SK-N-SH (cell line): ENCODE results near the gene BABAM2. TPM values are rescaled to one million over a fixed set of nuclear protein-coding genes. Genes with fewer than 3 reads are reported as not detected.

ENCODE experiments used
- CTCF ChIA-PET: fragments of 300-600, 350-600 bp; formaldehyde crosslinking; extraction: SDS; loops from one replicate; lab custom pipeline; 2021; lab: Yijun Ruan, JAX
- POLR2A ChIA-PET: fragments of 350-600 bp; sonication (Branson Sonifier 250); formaldehyde crosslinking; extraction: SDS; loops from one replicate; lab custom pipeline; 2020; ENCODE audit warnings: antibody characterized with exemption, inconsistent platforms; lab: Yijun Ruan, JAX
- DNase-seq: peaks from one replicate; pipeline ENCODE4 v3.0.0; 2012
- H2AFZ ChIP-seq: fragments of 200-600 bp; sonication (generic); 2 replicates; pipeline ENCODE4 v1.8.1; 2016; ENCODE audit warnings: antibody characterized with exemption, mild to moderate bottlenecking, low read depth
- H3F3A ChIP-seq: fragments of 200-600 bp; sonication (generic); replicated peaks from 2 replicates; pipeline ENCODE3; 2016; ENCODE audit warnings: antibody characterized with exemption, mild to moderate bottlenecking; ENCODE audit not compliant: insufficient read depth
- H3K27ac ChIP-seq, 2 experiments: fragments of 200-500 bp in 1 of 2; fragments of 200-600 bp in 1 of 2; sonication (Bioruptor generic) in 1 of 2; sonication (generic), shearing (Covaris generic) in 1 of 2; 2 replicates each; pipeline versions ENCODE4 v1.5.1 to v1.6.1; 2014 to 2016; ENCODE audit warnings: low read depth in 2 of 2, inconsistent platforms in 1 of 2, low read length in 1 of 2, mild to moderate bottlenecking in 1 of 2, mixed read lengths in 1 of 2
- H3K27me3 ChIP-seq: fragments of 200-600 bp; sonication (generic), shearing (Covaris generic); 2 replicates; pipeline ENCODE4 v1.6.1; 2016; ENCODE audit warnings: mixed run types; ENCODE audit not compliant: insufficient read depth
- H3K36me3 ChIP-seq, 2 experiments: fragments of 200-500 bp in 1 of 2; fragments of 200-600 bp in 1 of 2; sonication (Bioruptor generic) in 1 of 2; sonication (generic) in 1 of 2; replicated peaks in 1 of 2; 2 replicates each; pipeline versions ENCODE3 to v1.5.1; 2014 to 2016; ENCODE audit warnings: low read length in 1 of 2, mild to moderate bottlenecking in 1 of 2; ENCODE audit not compliant: insufficient read depth in 2 of 2, control insufficient read depth in 1 of 2
- H3K4me1 ChIP-seq, 2 experiments: fragments of 200-500 bp in 1 of 2; fragments of 200-600 bp in 1 of 2; sonication (Bioruptor generic) in 1 of 2; sonication (generic), shearing (Covaris generic) in 1 of 2; 2 replicates each; pipeline versions ENCODE4 v1.5.1 to v1.6.1; 2014 to 2016; ENCODE audit warnings: low read depth in 1 of 2, low read length in 1 of 2, mixed run types in 1 of 2; ENCODE audit not compliant: insufficient read depth in 2 of 2, control insufficient read depth in 1 of 2
- H3K4me2 ChIP-seq: fragments of 200-600 bp; sonication (generic), shearing (Covaris generic); 2 replicates; pipeline ENCODE4 v1.6.1; 2017; ENCODE audit warnings: mixed run types
- H3K4me3 ChIP-seq, 2 experiments: fragments of 200-500 bp in 1 of 2; fragments of 200-600 bp in 1 of 2; sonication (Bioruptor generic) in 1 of 2; sonication (generic), shearing (Covaris generic) in 1 of 2; 2 replicates each; pipeline versions ENCODE4 v1.5.1 to v1.8.1; 2014 to 2016; ENCODE audit warnings: low read depth in 2 of 2, inconsistent platforms in 1 of 2, low read length in 1 of 2, mild to moderate bottlenecking in 1 of 2, mixed read lengths in 1 of 2, moderate library complexity in 1 of 2
- H3K79me2 ChIP-seq: fragments of 200-600 bp; sonication (generic); 2 replicates; pipeline ENCODE4 v1.8.1; 2017; ENCODE audit warnings: mild to moderate bottlenecking; ENCODE audit not compliant: insufficient read depth
- H3K9ac ChIP-seq: fragments of 200-600 bp; sonication (generic); 2 replicates; pipeline ENCODE4 v1.6.1; 2017; ENCODE audit warnings: mixed run types
- H3K9me2 ChIP-seq: fragments of 200-600 bp; sonication (generic); 2 replicates; pipeline ENCODE4 v1.6.1; 2017; ENCODE audit warnings: mixed run types
- H3K9me3 ChIP-seq: fragments of 200-600 bp; sonication (generic); 2 replicates; pipeline ENCODE4 v1.6.1; 2017; ENCODE audit warnings: mixed run types, mild to moderate bottlenecking, moderate library complexity
- H4K20me1 ChIP-seq: fragments of 200-600 bp; sonication (generic); 2 replicates; pipeline ENCODE4 v1.6.1; 2017; ENCODE audit warnings: mild to moderate bottlenecking, mixed run types; ENCODE audit not compliant: insufficient read depth
- CHD2 ChIP-seq: fragments of 150-350 bp; IDR thresholded peaks from 2 replicates; pipeline ENCODE4 v1.6.1; 2018; ENCODE audit warnings: low read length; ENCODE audit not compliant: partially characterized antibody
- FOSL2 ChIP-seq: IDR thresholded peaks from 2 replicates; pipeline ENCODE4 v1.4.0; 2012; ENCODE audit warnings: low read depth, mild to moderate bottlenecking, moderate library complexity, borderline replicate concordance
- FOXM1 ChIP-seq: IDR thresholded peaks from 2 replicates; pipeline ENCODE4 v1.4.0; 2012; ENCODE audit warnings: low read depth, mild to moderate bottlenecking
- GABPA ChIP-seq: IDR thresholded peaks from 2 replicates; pipeline ENCODE4 v1.4.0; 2012; ENCODE audit warnings: low read depth, mild to moderate bottlenecking
- PBX3 ChIP-seq: IDR thresholded peaks from 2 replicates; pipeline ENCODE4; 2012
- RCOR1 ChIP-seq: fragments of 150-350 bp; IDR thresholded peaks from 2 replicates; pipeline ENCODE4 v1.6.1; 2017; ENCODE audit warnings: antibody characterized with exemption, low read length
- TCF12 ChIP-seq: IDR thresholded peaks from 2 replicates; pipeline ENCODE4 v1.4.0; 2012
- USF1 ChIP-seq: IDR thresholded peaks from 2 replicates; pipeline ENCODE4 v1.4.0; 2012; ENCODE audit warnings: low read depth, borderline replicate concordance
- WGBS: methylation state at CpG from one replicate; pipeline ENCODE4 v1.1.6; 2017; ENCODE audit warnings: low lambda C conversion rate; 5-methylcytosine and 5-hydroxymethylcytosine counted together
- polyA plus RNA-seq, 3 experiments: library from polyadenylated mRNA; depleted of rRNA; stranded (reverse); fragments of >200 nt; gene quantifications; 2 replicates each; pipeline ENCODE4 v1.2.3, GENCODE V29; 2012

BABAM2 gene
- polyA plus RNA-seq, 1 of the 3 experiments (the other 2 are of a cell fraction): 34.0 TPM

- H3K79me2 ChIP-seq: no peaks in the 10 kb centered on the region
- WGBS: 78% methylated on average over 1 of the region's 1 CpG
Measured at GRCh38 chr2:28074137-28074536, 183.6 kb downstream of the BABAM2 start.

GRCh38 chr2:28080911-28081310 lies 190.4 kb downstream of the BABAM2 start:
- ChIA-PET CTCF (interaction anchor here (1.1 kb wide), 1 partner anchor 14 kb away, joined by 4 read pairs; no protein-coding TSS in a partner anchor), POLR2A (no interaction called here)
- no peak overlapping the region for H3K9ac ChIP-seq

More at GRCh38 chr2:28074137-28074536, 183.6 kb downstream of the BABAM2 start:
- no peaks in the 10 kb centered on the region for H3K27me3 ChIP-seq
- no peak overlapping the region for H3K27ac ChIP-seq
- H2AFZ ChIP-seq: no peak overlapping the region
- H3K4me2 ChIP-seq: no peak overlapping the region
- no peak overlapping the region for H3K9ac ChIP-seq
- no peaks in the 10 kb centered on the region for H3K36me3 ChIP-seq
- no peaks in the 10 kb centered on the region for H4K20me1 ChIP-seq
- H3K4me1 ChIP-seq: peaks cover 0 to 3% of the 10 kb centered on the region in 2 experiments; a peak in 2 of 4 replicates
- ChIA-PET CTCF (interaction anchor here (0.6 to 1.2 kb wide), 3 partner anchors 11 to 28 kb away, joined by 3 read pairs; no protein-coding TSS in a partner anchor), POLR2A (no interaction called here)
- no peak overlapping the region for H3K4me3 ChIP-seq
- H3K9me2 ChIP-seq: no peaks in the 10 kb centered on the region
- H3K9me3 ChIP-seq: no peaks in the 10 kb centered on the region
- TF ChIP-seq PBX3 (no peak), CHD2 (peak; percentile 47), RCOR1 (peak; percentile 94), TCF12 (peak; percentile 38; the same call in 1 of the 2 replicates), USF1 (no peak)
- H3F3A ChIP-seq: no peaks in the 10 kb centered on the region
- DNase-seq: peak; percentile 47

More at GRCh38 chr2:28080911-28081310, 190.4 kb downstream of the BABAM2 start:
- DNase-seq: no peak
- TF ChIP-seq FOXM1 (no peak), PBX3 (no peak), FOSL2 (no peak), GABPA (no peak)
- 64% methylated on average over 4 of the region's 5 CpGs for WGBS
- Histone ChIP-seq H3F3A (no peaks in the 10 kb centered on the region), H3K27ac (peak overlapping the region; percentile 8 to 64; a peak in 3 of 4 replicates), H3K9me2 (no peaks in the 10 kb centered on the region), H2AFZ (no peak overlapping the region), H3K27me3 (no peaks in the 10 kb centered on the region), H3K36me3 (no peaks in the 10 kb centered on the region), H3K4me2 (0 out of 2 replicates have a peak overlapping the region, but pooled peaks have one; percentile 10), H3K79me2 (no peaks in the 10 kb centered on the region), H3K4me1 (peaks cover 13 to 24% of the 10 kb centered on the region in 2 experiments; a peak in 3 of 4 replicates), H3K9me3 (no peaks in the 10 kb centered on the region), H4K20me1 (no peaks in the 10 kb centered on the region), H3K4me3 (no peak overlapping the region)
